OCI-LY7 (cell line): ENCODE measurements around the gene FAM184B. TPM values are rescaled to one million over a fixed set of nuclear protein-coding genes. Genes with fewer than 3 reads are reported as not detected.

Experiments
- BruUV-seq: library from RNA; stranded (reverse); fragments of 400-500 nt; replicated peaks from 2 replicates; lab custom pipeline; 2021; lab: Mats Ljungman, UMichigan
- CTCF ChIA-PET: fragments of 300-600 bp; sonication (Branson Sonifier 250); formaldehyde crosslinking; loops from one replicate; lab custom pipeline; 2022; ENCODE audit warnings: antibody characterized with exemption; ENCODE audit not compliant: unreplicated experiment; lab: Charles Lee
- POLR2A ChIA-PET: fragments of 300-600 bp; sonication (Branson Sonifier 250); formaldehyde crosslinking; loops from one replicate; lab custom pipeline; 2022; ENCODE audit warnings: antibody characterized with exemption; lab: Charles Lee
- DNase-seq: peaks from one replicate; pipeline ENCODE4 v3.0.0-alpha.2; 2015; ENCODE audit warnings: low spot score
- H2AFZ ChIP-seq: fragments of 200-600 bp; sonication (generic), shearing (Covaris generic); 2 replicates; pipeline ENCODE4 v1.6.1; 2014; ENCODE audit warnings: mild to moderate bottlenecking, antibody characterized with exemption, low read length, moderate library complexity
- H3K27ac ChIP-seq: fragments of 200-600 bp; sonication (generic); 2 replicates; pipeline ENCODE4 v1.5.1; 2014; ENCODE audit warnings: mixed run types, low read depth, mild to moderate bottlenecking, moderate library complexity, low read length, inconsistent platforms; ENCODE audit not compliant: poor library complexity, severe bottlenecking
- H3K36me3 ChIP-seq: fragments of 200-600 bp; sonication (generic); 2 replicates; pipeline ENCODE4 v1.6.1; 2014; ENCODE audit warnings: mild to moderate bottlenecking, antibody characterized with exemption, low read length, moderate library complexity, mixed read lengths; ENCODE audit not compliant: insufficient read depth
- H3K4me1 ChIP-seq: fragments of 200-600 bp; sonication (generic); 2 replicates; pipeline ENCODE4 v1.5.1; 2014; ENCODE audit warnings: mild to moderate bottlenecking, low read length; ENCODE audit not compliant: insufficient read depth, poor library complexity, severe bottlenecking
- H3K4me2 ChIP-seq: fragments of 200-600 bp; sonication (generic); 2 replicates; pipeline ENCODE4 v1.6.1; 2014; ENCODE audit warnings: mild to moderate bottlenecking, low read length
- H3K4me3 ChIP-seq: fragments of 200-600 bp; sonication (generic); 2 replicates; pipeline ENCODE4 v1.5.1; 2014; ENCODE audit warnings: mild to moderate bottlenecking, low read depth, low read length; ENCODE audit not compliant: poor library complexity, severe bottlenecking
- H3K79me2 ChIP-seq: fragments of 200-600 bp; sonication (generic); 2 replicates; pipeline ENCODE4 v1.6.1; 2016; ENCODE audit warnings: low read depth, mild to moderate bottlenecking, low read length, moderate library complexity, mixed read lengths; ENCODE audit not compliant: insufficient read depth
- H3K9me2 ChIP-seq: fragments of 200-600 bp; sonication (generic); 2 replicates; pipeline ENCODE4 v1.6.1; 2016; ENCODE audit warnings: mild to moderate bottlenecking, low read length, mixed read lengths; ENCODE audit not compliant: insufficient read depth
- H3K9me3 ChIP-seq: fragments of 200-600 bp; sonication (generic); 2 replicates; pipeline ENCODE4 v1.6.1; 2014; ENCODE audit warnings: mild to moderate bottlenecking, mixed run types, low read length, mixed read lengths
- H4K20me1 ChIP-seq: fragments of 200-600 bp; sonication (generic); 2 replicates; pipeline ENCODE4 v1.6.1; 2014; ENCODE audit warnings: mild to moderate bottlenecking, antibody characterized with exemption, low read length, moderate library complexity, mixed read lengths; ENCODE audit not compliant: insufficient read depth
- EZH2phosphoT487 ChIP-seq: fragments of 200-600 bp; sonication (generic); IDR thresholded peaks from 2 replicates; pipeline ENCODE4 v1.6.1; 2018; ENCODE audit warnings: low read depth, borderline replicate concordance, mild to moderate bottlenecking, mixed run types, antibody characterized with exemption, low read length, moderate library complexity, mixed read lengths
- intact Hi-C: fragments of 100-400 bp; cut with micrococcal nuclease; formaldehyde crosslinking; loops from one replicate; pipeline ENCODE4 v1.10.0; 2022; ENCODE audit not compliant: unreplicated experiment
- total RNA-seq, 2 experiments: library from RNA; depleted of rRNA in 1 of 2; stranded (reverse); fragments of >200 nt in 1 of 2; shearing (Covaris generic) in 1 of 2; gene quantifications; 2 replicates each; pipeline ENCODE4 v1.2.3, GENCODE V29; 2014 to 2022
- TF ChIP-seq, protein P1 (sequence below): fragments of 200-600 bp; sonication (generic); conservative IDR thresholded peaks from 2 replicates; pipeline ENCODE4 v1.5.1; 2014; ENCODE audit warnings: mild to moderate bottlenecking, antibody characterized with exemption, low read length, moderate library complexity, mixed read lengths

Gene FAM184B
- total RNA-seq, 2 experiments from 2014 or later = not detected

DNA sequence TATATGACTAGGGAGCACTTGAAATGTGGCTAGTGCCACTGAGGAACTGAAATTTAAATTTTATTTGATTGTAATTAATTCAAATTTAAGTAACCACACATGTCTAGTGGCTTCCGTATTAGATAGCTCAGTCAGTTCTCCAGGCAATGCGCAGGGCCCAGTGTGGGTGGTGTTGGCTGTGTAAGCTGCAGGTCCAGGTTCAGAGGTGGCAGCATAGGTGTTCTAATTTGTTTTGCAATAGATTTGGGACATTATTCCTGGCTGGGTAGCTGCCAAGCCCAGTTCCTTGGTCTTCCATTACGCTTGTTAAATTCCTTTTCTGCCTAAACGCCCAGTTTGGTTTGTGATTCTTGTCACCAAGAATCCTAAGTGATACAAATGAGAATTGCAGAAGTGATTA, 79.5 kb downstream of the FAM184B start:
- H3K36me3 ChIP-seq = no peaks in the 10 kb centered on the region
- H3K4me3 ChIP-seq = no peak overlapping the region
- no peak overlapping the region for H2AFZ ChIP-seq
- no peaks in the 10 kb centered on the region for H3K9me2 ChIP-seq
- ChIA-PET CTCF (no interaction called here), POLR2A (no interaction called here)
- no peak for DNase-seq
- no peaks in the 10 kb centered on the region for H3K9me3 ChIP-seq
- H4K20me1 ChIP-seq = no peaks in the 10 kb centered on the region
- H3K79me2 ChIP-seq = no peaks in the 10 kb centered on the region
- no peak overlapping the region for H3K27ac ChIP-seq
- H3K4me2 ChIP-seq = no peak overlapping the region
- no peaks in the 10 kb centered on the region for H3K4me1 ChIP-seq
- no TSS peak for BruUV-seq
- no peak for TF ChIP-seq EZH2phosphoT487
- TF ChIP-seq, protein P1, sequence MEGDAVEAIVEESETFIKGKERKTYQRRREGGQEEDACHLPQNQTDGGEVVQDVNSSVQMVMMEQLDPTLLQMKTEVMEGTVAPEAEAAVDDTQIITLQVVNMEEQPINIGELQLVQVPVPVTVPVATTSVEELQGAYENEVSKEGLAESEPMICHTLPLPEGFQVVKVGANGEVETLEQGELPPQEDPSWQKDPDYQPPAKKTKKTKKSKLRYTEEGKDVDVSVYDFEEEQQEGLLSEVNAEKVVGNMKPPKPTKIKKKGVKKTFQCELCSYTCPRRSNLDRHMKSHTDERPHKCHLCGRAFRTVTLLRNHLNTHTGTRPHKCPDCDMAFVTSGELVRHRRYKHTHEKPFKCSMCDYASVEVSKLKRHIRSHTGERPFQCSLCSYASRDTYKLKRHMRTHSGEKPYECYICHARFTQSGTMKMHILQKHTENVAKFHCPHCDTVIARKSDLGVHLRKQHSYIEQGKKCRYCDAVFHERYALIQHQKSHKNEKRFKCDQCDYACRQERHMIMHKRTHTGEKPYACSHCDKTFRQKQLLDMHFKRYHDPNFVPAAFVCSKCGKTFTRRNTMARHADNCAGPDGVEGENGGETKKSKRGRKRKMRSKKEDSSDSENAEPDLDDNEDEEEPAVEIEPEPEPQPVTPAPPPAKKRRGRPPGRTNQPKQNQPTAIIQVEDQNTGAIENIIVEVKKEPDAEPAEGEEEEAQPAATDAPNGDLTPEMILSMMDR = no peak
- intact Hi-C loops = no loop called here

DNA sequence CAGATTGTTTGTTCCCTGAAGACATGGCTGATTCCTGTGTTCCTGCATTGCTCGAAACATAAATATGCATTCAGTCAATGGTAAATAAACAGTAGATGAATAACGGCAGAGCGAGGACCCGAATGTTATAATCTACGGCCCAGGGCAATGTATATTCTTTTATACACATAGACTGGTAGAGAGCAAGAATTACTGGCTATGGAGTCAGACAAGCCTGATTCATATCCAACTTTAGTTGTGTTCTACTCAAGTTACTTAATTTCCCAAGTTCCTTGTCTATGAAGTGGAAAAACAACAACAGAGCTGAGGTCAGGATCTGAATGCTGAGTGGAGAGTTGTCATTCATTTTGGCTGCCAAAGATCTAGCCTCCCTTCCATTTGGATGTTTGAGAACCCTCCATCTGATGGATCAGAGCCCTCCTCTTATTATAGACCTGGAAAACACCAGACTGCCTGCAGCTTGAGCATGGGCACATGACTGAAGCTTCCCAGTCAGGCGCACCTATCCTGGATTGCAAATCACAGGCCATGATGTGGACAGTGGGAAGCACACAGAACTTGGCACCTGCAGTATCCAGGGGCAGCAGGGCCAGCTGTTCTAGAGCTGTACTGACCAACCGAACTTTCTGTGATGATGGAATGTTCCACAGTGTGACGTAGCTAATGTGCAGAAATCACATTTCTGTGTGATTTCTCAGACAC, 80.1 kb downstream of the FAM184B start:
- Histone ChIP-seq H3K79me2 (no peaks in the 10 kb centered on the region), H3K9me3 (no peaks in the 10 kb centered on the region), H3K9me2 (no peaks in the 10 kb centered on the region), H2AFZ (no peak overlapping the region), H3K4me3 (no peak overlapping the region), H3K4me2 (no peak overlapping the region), H3K4me1 (no peaks in the 10 kb centered on the region), H3K36me3 (no peaks in the 10 kb centered on the region), H3K27ac (no peak overlapping the region), H4K20me1 (no peaks in the 10 kb centered on the region)
- POLR2A ChIA-PET = no interaction called here
- DNase-seq = no peak
- CTCF ChIA-PET = no interaction called here
- TF ChIP-seq, protein P1 = no peak
- TF ChIP-seq EZH2phosphoT487 = no peak
- BruUV-seq = no TSS peak
- intact Hi-C loops = no loop called here

DNA sequence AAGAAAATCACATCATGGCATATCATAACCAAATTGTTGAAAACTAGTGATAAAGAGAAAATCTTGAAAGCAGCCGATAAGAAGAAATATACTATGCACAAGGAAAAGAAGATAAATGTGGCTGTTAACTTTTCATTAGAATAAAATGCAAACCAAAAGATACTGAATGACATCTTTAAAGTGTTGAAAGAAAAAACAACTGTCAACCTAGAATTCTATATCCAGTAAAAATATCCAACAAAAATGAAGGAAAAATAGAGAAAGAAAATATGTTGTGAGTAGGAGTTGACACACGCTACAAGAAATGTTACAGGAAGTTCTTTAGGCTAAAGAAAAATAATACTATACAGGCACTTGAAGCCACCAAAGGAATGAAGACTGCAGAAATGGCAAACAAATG, 82.0 kb downstream of the FAM184B start:
- Histone ChIP-seq H3K4me1 (no peaks in the 10 kb centered on the region), H3K79me2 (no peaks in the 10 kb centered on the region), H3K36me3 (no peaks in the 10 kb centered on the region), H3K4me2 (no peak overlapping the region), H4K20me1 (no peaks in the 10 kb centered on the region), H3K27ac (no peak overlapping the region), H2AFZ (no peak overlapping the region), H3K9me2 (no peaks in the 10 kb centered on the region), H3K4me3 (no peak overlapping the region), H3K9me3 (no peaks in the 10 kb centered on the region)
- ChIA-PET POLR2A (no interaction called here), CTCF (no interaction called here)
- TF ChIP-seq, protein P1 = no peak
- BruUV-seq = no TSS peak
- intact Hi-C loops = no loop called here
- DNase-seq = no peak
